HG03558 (cell line): ENCODE results near the gene ZNF579.

ENCODE experiments used
- ATAC-seq: cut with Tn5 transposase; IDR thresholded peaks from one replicate; pipeline ENCODE4 v1.9.1; 2021; ENCODE audit warnings: moderate number of reproducible peaks; ENCODE audit not compliant: unreplicated experiment; ENCODE audit errors: extremely low read depth

The ZNF579 gene

DNA sequence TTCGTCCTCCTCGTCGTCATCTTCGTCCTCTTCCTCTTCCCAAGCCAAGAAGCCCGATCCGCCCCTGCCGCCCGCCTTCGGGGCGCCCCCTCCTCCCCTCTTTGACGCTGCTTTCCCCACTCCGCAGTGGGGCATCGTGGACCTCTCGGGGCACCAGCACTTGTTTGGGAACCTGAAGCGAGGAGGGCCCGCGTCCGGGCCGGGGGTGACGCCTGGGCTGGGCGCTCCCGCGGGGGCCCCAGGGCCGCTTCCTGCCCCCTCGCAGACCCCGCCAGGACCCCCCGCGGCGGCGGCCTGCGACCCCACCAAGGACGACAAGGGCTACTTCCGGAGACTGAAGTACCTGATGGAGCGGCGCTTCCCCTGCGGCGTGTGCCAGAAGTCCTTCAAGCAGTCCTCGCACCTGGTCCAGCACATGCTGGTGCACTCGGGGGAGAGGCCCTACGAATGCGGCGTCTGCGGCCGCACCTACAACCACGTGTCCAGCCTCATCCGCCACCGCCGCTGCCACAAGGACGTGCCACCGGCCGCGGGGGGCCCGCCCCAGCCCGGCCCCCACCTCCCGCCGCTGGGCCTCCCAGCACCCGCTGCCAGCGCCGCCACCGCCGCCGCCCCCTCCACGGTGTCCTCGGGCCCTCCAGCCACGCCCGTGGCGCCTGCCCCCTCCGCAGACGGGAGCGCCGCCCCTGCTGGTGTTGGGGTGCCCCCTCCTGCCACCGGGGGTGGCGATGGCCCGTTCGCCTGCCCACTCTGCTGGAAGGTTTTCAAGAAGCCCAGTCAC, 33.5 kb upstream of the ZNF579 start:
- ATAC-seq = no peak

DNA sequence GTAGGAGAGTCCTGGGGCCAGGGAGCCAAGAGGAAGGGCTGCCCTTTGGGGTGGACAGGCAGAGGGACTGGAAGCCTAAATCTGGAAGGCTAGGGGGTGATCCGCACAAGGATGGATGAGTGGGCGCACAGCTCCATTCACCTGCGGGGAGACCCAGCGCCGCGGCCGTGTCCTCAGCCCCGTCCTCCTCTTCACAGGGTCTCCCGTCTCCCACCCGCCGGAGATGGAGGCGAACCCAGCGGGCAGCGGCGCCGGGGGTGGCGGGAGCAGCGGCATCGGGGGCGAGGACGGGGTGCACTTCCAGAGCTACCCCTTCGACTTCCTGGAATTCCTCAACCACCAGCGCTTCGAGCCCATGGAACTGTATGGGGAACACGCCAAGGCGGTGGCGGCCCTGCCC, 32.7 kb upstream of the ZNF579 start:
- ATAC-seq = no peak

DNA sequence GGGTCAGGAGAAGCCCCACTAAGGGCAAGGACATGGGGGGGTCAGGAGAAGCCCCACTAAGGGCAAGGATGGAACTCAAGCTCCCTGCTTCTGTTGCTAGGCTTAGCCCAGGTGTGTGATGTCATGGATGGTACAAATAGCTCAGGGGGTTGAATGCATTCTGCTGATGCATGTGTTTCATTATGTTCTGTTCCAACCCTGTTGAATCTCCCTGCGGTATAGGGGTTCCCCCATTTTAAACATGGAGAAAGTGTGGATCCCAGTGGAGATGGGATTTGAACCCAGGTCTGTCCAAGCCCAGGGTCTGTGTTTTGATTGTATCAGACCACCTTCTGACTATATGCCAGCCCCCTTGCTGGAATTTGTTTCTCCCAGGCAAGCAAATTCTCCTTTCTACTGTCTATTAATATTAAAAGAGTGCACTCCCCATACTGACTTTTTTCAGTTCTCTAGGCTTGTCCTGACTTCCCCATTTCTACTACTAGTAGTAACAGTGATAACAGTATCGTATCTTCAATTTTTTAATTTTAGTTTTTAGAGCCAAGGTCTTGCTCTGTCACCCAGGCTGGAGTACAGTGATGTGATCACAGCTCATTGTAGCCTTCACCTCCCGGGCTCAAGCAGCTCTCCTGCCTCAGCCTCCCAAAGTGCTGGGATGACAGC, 31.5 kb upstream of the ZNF579 start:
- no peak for ATAC-seq

DNA sequence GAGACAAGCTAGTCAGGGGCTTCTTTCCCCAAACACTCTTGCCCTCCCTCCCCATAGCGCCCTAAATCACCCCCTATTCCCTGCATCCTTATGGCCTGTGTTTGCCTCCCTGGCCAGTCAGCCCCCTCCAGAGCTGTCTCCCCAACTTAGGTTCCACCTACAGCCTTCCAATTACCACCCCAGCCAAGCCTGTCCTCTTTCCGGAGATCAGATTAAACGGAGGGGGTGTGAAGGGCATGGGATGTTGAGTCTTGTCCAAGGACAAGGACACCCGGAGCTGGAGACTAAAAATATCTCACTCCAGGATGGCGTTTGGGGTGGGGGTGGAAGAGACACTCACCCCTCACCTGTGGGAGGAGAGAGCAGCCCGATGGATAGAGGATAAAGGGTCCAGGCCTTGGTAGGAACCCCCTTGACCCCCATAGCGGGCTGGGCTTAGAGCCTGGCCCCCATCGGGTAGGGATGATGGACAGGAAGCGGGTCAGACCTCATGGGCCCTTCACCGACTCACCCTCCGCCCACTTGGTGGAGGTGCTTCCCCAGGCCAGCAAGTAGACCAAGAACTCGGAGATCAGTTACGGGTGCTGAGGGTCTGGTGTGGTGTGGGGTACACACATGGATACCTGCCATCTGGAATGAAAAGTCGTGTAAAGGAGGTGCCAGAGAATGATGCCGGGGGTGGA, 30.8 kb upstream of the ZNF579 start:
- no peak for ATAC-seq

DNA sequence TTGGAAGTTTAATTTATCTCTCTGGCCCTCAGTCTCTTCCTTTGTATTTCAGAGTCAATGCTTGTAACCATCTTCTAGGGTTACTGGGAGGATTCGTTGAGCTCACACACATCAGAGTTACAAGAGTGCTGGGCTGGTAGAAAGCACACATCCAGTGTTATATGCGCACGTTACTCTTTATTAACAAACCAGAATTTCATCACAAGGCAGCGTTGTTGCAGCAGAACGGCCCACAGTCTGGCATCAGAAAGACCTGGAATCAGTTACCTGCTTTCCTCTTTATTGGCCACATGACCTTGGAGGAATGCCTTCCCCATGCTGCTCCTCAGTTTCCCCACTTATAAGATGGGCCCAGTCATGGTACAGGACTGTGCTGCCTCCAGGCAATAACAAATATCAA, 28.7 kb upstream of the ZNF579 start:
- no peak for ATAC-seq

DNA sequence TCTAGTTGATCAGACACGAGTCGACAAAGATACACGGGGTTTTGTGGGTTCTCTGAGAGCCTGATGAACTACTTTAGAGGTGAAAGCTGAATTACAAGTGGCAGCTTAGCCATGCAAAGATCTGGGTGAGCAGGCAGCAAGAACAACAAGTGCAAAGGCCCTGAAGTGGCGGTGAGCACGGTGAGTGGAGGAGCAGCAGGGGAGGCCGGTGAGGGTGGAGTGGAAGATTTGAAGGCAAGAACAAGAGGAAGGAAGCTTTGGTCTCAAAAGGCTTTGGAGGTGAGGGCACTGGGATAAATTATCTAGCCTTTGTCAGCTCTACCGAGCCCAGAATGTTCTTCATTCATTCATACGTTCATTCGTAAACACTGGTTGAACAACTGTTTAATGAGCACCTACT, 26.2 kb upstream of the ZNF579 start:
- ATAC-seq = no peak

DNA sequence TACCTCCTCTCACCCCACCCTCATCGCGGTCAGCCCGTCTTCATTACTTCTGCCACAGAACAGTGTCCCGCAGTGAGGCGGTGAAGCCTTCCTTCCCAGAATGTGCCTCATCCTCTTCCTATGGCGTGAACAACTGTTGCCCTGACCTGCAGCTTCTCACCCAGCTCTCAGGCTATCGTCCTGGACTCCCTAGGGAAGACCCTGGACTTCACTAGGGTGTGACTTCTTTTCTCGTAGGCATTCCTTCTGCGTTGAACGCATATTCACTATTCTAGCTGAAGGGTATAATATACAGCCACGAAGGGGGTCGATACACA, 25.8 kb upstream of the ZNF579 start:
- ATAC-seq = no peak

DNA sequence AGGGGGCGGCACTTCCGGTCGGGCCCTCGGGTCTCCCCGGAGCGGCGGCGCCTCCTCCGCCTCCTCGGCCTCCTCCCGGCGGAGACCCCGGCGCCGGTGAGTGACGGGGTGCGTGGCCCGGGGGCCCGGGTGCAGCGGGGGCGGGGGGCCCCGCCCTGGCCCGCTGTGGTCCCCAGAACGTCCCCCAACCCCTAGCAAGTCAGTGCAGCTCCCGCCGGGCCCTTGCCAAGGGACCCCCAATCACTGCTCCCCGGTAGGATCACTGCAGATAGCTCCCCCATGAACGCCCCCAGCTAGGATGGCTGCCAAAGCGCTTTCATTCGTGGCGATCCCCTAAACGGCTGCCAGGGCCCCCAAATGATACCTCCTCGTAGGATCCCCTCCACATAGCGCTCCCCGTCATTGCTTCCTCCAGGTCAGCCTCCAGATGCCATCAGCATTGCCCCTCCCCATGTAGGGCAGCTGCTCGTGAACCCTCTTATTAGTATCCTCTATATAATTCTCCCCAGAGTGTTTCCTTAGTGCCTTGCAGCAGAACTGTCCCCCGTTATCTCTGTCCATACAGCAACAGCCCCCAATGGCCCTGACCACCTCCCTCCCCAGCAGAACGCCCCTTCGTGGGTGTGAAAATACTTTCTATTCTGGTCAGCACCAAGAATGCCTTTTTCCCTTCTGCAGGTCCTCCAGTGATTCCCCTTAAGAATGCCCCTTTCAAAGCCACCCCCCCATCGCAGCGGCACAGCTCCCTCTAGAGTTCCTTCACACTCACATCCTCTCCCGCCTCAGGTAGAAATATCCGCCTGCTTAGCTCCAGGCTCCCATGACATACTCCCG, 25.2 kb upstream of the ZNF579 start, which contains the start of gene ZNF865:
Gene ZNF865, plus strand, starts transcription at position 11 of the 834 bp plus-strand sequence. CDS start 7,972 bp downstream, outside the sequence.
- ATAC-seq = no peak

DNA sequence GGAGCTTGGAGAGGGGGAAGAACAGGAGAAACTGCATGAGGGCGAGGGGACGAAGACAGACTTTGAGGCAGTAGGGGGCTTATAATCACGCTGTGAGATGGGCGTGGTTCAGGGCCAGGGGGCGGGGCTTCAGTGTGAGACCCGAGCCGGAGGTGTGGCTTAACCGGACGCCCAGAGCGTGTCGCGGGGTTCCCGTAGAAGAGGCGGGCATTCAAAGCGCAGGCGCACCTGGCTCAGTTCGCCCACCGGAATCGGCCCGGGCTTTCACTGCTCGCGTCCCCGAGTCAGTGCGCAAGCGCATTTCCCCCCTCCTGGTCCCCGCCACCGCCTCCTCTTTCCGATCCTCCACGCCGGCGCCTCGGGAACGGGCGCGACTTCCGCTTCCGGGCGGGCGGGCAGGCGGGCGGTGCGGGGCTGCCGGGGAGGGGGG, 24.6 kb upstream of the ZNF579 start:
- ATAC-seq = peak; percentile 30

DNA sequence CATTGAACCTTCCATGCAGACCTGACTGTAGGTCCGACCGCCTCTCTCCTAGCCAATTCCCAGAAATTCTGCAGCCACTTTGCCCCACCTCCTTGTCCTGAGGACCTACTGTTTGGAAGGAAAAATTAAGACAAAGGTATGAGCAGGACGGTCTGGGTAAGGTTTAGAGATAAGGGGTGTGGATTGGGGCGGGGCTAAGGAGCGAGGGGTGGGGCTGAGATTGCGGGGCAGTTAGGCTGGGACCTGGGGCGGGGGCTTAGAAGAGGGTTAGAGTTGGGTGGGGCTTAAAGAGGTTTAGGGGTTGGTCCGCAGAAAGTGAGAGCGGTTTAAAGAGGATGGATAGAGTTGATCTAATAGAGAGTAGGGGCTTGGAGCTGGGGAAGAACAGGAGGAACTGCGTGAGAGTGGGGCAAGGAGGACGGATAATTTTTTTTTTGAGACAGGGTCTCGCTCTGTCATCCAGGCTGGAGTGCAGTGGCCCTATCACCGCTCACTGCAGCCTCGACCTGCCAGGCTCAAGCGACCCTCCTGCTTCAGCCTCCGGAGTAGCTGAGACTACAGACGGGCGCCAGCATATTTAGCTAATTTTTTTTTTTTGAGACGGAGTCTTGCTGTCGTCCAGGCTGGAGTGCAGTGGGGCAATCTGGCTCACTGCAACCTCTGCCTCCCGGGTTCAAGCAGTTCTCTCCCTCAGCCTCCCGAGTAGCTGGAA, 23.1 kb upstream of the ZNF579 start:
- ATAC-seq = no peak

DNA sequence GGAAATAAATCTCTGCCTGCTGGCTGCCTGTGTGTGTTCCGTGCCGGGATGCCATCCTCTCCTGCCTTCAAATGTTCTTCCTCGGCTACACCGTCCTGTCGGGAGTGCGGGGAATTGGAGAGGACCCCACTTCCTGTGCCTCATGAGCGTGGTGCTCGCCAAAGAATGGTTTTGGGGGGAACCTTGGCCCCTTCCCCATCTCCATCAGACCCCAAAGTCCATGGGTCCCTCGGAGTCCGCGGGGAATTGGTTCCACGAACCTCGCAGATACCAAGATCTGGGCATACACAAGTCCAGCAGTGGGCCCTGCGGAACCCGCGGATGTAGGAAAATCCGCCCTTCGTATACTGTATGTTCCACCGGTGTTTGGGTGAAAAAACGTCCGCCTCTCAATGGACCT, 22.5 kb upstream of the ZNF579 start:
- no peak for ATAC-seq

DNA sequence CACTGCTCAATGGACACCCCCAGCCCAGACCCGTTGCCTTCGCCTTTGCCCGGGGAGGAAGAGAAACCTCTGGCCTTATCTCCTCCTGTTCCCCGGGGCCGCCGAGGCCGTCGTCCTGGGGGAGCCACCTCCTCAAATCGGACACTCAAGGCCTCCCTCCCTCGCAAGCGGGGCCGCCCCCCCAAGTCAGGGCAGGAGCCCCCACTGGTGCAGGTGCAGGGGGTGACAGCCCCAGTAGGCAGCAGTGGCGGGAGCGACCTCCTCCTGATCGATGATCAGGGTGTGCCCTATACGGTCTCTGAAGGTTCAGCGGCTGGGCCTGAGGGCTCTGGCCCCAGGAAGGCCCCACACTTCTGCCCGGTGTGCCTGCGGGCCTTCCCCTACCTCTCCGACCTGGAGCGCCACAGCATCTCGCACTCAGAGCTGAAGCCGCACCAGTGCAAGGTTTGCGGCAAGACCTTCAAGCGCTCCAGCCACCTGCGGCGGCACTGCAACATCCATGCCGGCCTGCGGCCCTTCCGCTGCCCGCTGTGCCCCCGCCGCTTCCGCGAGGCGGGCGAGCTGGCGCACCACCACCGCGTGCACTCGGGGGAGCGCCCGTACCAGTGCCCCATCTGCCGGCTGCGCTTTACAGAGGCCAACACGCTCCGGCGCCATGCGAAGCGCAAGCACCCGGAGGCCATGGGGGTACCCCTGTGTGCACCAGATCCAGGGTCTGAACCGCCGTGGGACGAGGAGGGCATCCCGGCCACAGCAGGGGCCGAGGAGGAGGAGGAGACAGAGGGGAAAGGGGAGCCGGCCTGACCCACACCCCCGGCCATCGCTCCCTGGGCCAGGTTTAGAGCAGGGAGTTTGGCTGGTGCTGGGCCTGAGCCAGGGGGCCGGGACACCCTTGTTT, 21.7 kb upstream of the ZNF579 start:
- ATAC-seq = no peak

DNA sequence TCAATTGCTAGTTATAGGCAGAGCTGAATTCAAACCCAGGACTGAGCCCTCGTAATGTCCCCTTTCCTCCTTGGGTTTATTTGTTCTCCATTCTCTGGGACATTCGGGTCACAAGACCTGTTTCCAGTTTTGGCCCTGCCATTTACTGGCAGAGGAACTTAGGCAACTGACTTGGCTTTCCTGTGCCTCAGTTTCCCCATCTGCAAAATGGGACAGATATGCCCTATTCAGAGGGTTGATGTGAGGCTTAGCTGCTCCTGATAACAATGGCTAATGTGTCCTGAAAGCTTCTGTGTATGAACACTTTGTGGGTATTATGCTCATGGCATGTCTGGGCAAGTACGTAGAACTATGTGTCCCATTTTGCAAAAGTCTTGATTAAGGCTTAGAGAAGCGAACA, 20.4 kb upstream of the ZNF579 start:
- ATAC-seq = no peak

DNA sequence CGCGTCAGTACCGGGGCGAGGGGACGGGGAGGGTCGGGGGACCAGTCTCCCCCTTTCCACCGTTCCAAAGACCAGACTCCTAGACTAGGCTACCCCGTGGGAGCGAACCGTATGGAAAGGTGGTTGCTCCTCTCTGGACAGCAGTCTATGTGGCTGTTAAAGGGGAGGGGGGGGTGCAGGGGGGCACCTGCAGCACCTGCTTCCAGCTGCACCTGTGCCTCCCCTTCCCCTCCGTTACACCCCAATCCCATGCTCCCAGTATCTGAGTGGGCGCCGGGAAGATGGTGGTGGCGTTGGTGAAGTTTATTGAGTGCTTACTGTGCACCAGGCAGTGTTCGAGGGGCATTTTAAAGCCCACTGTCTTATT, 20.0 kb upstream of the ZNF579 start:
- no peak for ATAC-seq

DNA sequence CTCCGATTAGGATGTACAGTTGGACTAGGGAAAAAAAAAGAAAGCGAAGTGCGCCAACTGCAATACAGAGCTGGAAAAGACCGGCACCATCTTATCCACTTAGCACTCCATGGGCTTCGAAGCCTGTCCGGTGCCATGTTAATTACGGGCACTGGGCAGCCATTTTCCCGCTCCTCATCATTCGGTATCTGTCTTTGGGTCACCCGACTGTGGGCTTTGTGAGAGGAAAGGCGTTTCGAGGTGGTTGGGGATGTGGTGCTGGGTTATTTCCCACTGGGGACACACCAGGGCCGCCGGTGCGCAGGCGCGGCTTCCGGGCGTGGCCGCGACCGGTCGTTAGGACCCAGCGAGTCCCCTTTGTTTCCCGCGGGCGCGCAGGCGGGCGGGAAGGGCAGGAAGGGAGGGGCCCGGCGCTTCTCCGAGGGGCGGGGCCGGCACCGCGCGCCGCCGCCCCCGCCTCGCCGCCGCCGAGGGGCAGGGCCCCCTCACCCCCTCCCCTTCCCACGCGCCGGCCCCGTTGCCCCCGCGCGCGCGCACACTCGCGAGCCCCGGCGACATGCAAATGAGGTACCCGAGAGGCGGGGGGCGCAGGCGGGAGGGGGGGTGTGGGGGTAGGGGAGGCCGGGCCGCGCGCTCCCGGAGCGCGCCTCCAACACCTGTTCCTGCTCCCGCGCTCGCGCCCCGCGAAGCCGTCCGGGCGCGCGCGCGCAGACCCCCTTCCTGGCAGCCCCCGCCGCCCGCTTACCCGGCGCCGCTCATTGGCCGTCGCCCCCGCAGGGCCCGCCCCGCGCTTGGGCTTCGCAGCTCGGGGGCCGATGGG, 19.4 kb upstream of the ZNF579 start, which contains the start of gene ZNF524:
Gene ZNF524, plus strand, starts transcription at position 447 of the 820 bp plus-strand sequence. CDS start 1,825 bp downstream, outside the sequence.
- peak; percentile 20 for ATAC-seq

DNA sequence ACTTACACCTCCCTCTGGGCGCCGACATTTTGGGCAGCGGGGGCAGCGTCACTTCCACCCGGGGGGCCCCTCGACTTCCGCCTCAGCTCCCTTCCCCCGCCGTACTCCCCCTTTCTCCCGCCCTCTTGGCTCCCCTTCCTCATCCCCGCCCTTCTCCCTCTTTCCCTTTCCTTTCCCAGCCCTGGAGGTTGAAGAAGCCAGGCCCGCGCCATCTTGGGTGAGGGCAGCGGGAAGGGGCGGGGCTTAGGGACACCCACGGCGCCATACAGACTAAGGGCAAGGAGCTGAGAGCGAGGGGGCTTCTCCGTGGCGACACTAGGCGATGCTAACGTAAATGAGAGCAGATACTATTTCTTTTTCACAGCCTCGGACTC, 18.8 kb upstream of the ZNF579 start, which contains the start of gene FIZ1:
Gene FIZ1, minus strand, starts transcription at position 50 of the 374 bp plus-strand sequence. CDS start 1,652 bp downstream, outside the sequence.
- peak; percentile 24 for ATAC-seq

DNA sequence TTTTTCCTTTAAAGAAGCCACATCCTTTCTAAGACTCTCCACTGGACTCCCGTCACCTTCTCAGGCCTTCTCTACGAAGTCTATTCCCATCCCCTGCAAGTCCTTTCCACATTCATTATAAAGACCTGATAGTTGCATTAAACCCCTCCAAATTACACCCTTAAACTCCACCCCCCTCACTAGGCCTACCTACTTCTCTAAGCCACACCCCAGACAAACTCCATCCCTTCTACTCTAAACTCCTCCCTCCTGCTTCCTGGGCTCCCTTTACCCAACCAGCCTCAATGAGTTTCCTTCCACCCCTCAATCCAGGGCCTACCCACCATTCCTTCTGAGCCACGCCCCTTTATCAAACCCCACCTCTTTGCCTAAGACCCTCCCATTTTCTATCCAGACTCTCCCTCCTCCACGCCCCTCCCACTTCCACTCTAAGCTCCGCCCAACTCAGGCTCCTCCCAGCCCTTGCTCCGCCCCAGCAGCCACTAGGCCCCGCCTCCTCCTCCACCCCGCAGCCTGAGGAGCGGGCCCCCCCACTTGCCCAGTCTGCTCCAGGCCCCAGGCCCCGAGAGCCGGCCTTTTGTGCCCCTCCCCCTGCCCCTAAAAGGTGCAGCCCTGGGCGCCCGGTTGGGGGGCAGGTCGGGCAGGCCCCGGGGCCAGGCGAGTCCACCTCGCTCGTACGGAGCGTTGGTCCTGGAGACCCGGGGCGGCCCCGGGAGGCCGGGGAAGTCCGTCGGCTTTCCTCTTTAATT, 18.2 kb upstream of the ZNF579 start:
- ATAC-seq = peak; percentile 19
